Lower lobe of right lung (tissue), 2 donors: Measurements from ENCODE around the gene PLA2G4F. TPM values are rescaled to one million over a fixed set of nuclear protein-coding genes. Genes with fewer than 3 reads are reported as not detected.
A peak's percentile ranks its signal among the peaks of the same experiment; 100 is the strongest.

Experiments
- ATAC-seq, 2 donors: fragments of 200-7000 bp; cut with Tn5 transposase; one replicate each; pipeline ENCODE4 v1.9.1; 2020 to 2022; ENCODE audit warnings: mild to moderate bottlenecking in 2 of 2, moderate library complexity in 2 of 2
- DNase-seq: peaks from one replicate; pipeline ENCODE4 v3.0.0-alpha.2; 2020
- H3K27ac ChIP-seq: fragments of 200-600 bp; one replicate; pipeline ENCODE4 v1.8.0; 2022
- H3K27me3 ChIP-seq: fragments of 200-600 bp; one replicate; pipeline ENCODE4 v1.8.0; 2022; ENCODE audit warnings: low read depth
- H3K36me3 ChIP-seq: fragments of 200-600 bp; one replicate; pipeline ENCODE4 v1.8.0; 2022; ENCODE audit warnings: mild to moderate bottlenecking
- H3K4me1 ChIP-seq: fragments of 200-600 bp; one replicate; pipeline ENCODE4 v1.8.0; 2022
- H3K4me3 ChIP-seq: fragments of 200-600 bp; one replicate; pipeline ENCODE4 v1.8.0; 2022; ENCODE audit warnings: mild to moderate bottlenecking
- H3K9me3 ChIP-seq: fragments of 200-600 bp; one replicate; pipeline ENCODE4 v1.8.0; 2022
- CTCF ChIP-seq: fragments of 200-600 bp; IDR thresholded peaks from one replicate; pipeline ENCODE4 v1.8.0; 2022; ENCODE audit warnings: antibody characterized with exemption, mild to moderate bottlenecking
- intact Hi-C: fragments of 100-400 bp; cut with DNase I; formaldehyde crosslinking; loops from one replicate; pipeline ENCODE4 v1.11.0; 2022
- total RNA-seq: library from RNA; stranded (reverse); fragmentation: NEBNext Ultra II Directional; extraction: Animal tissue kit (Norgen Biotek cat#: 25700); gene quantifications from one replicate; pipeline ENCODE4 v1.2.1, GENCODE V29; 2021
- donor health status: DM: no; HTN: yes; CAD: no; lungs with severe emphysema.

Gene PLA2G4F
- total RNA-seq, 1 donor from 2014 or later = 99.0 TPM

GRCh38 chr15:42110367-42110766, 46.1 kb downstream of the PLA2G4F start:
- ATAC-seq (peak in 1 of 2 donors; percentile 66), DNase-seq (no peak)
- Histone ChIP-seq H3K4me1 (peaks cover 19% of the 10 kb centered on the region), H3K36me3 (no peaks in the 10 kb centered on the region), H3K4me3 (no peak overlapping the region), H3K27me3 (no peaks in the 10 kb centered on the region), H3K9me3 (no peaks in the 10 kb centered on the region), H3K27ac (no peak overlapping the region)
- no peak for TF ChIP-seq CTCF
- intact Hi-C loops = no loop called here

- H3K27ac ChIP-seq = no peak overlapping the region
- ATAC-seq = no peak
Observed at GRCh38 chr15:42108806-42109205, 47.6 kb downstream of the PLA2G4F start.

GRCh38 chr15:42108189-42108588, 48.2 kb downstream of the PLA2G4F start:
- intact Hi-C loops = no loop called here

More at GRCh38 chr15:42108806-42109205, 47.6 kb downstream of the PLA2G4F start:
- Histone ChIP-seq H3K27me3 (no peaks in the 10 kb centered on the region), H3K4me3 (no peak overlapping the region), H3K36me3 (no peaks in the 10 kb centered on the region), H3K9me3 (no peaks in the 10 kb centered on the region), H3K4me1 (peaks cover 23% of the 10 kb centered on the region)
- no peak for TF ChIP-seq CTCF
- DNase-seq = no peak
- intact Hi-C loops = no loop called here

GRCh38 chr15:42107473-42107872, 49.0 kb downstream of the PLA2G4F start:
- intact Hi-C loops = no loop called here

More at GRCh38 chr15:42108189-42108588, 48.2 kb downstream of the PLA2G4F start:
- Histone ChIP-seq H3K4me1 (peaks cover 23% of the 10 kb centered on the region), H3K27me3 (no peaks in the 10 kb centered on the region), H3K36me3 (no peaks in the 10 kb centered on the region), H3K4me3 (no peak overlapping the region), H3K27ac (no peak overlapping the region), H3K9me3 (no peaks in the 10 kb centered on the region)
- no peak for ATAC-seq
- TF ChIP-seq CTCF = no peak
- no peak for DNase-seq

GRCh38 chr15:42106288-42106687, 50.1 kb downstream of the PLA2G4F start:
- Histone ChIP-seq H3K4me3 (no peak overlapping the region), H3K4me1 (peaks cover 23% of the 10 kb centered on the region), H3K36me3 (no peaks in the 10 kb centered on the region), H3K27ac (peak overlapping the region; percentile 22), H3K9me3 (no peaks in the 10 kb centered on the region), H3K27me3 (no peaks in the 10 kb centered on the region)
- TF ChIP-seq CTCF = no peak
- intact Hi-C loops = no loop called here
- DNase-seq (peak; percentile 76), ATAC-seq (peak; percentile 84 to 92)

More at GRCh38 chr15:42107473-42107872, 49.0 kb downstream of the PLA2G4F start:
- no peak overlapping the region for H3K27ac ChIP-seq
- ATAC-seq (no peak), DNase-seq (no peak)
- no peaks in the 10 kb centered on the region for H3K36me3 ChIP-seq
- H3K4me1 ChIP-seq = peaks cover 23% of the 10 kb centered on the region
- H3K9me3 ChIP-seq = no peaks in the 10 kb centered on the region
- no peak for TF ChIP-seq CTCF
- H3K4me3 ChIP-seq = no peak overlapping the region
- H3K27me3 ChIP-seq = no peaks in the 10 kb centered on the region
